HG03571 (cell line): Measurements from ENCODE around the gene KIFC3.
"Not testable (repeated sequence)": the region's sequence is repeated elsewhere in the genome, so short reads cannot be mapped to it uniquely, and the experiment has no call there.

Experiments
- ATAC-seq: cut with Tn5 transposase; IDR thresholded peaks from one replicate; pipeline ENCODE4 v1.9.1; 2021; ENCODE audit not compliant: unreplicated experiment

The KIFC3 gene

DNA sequence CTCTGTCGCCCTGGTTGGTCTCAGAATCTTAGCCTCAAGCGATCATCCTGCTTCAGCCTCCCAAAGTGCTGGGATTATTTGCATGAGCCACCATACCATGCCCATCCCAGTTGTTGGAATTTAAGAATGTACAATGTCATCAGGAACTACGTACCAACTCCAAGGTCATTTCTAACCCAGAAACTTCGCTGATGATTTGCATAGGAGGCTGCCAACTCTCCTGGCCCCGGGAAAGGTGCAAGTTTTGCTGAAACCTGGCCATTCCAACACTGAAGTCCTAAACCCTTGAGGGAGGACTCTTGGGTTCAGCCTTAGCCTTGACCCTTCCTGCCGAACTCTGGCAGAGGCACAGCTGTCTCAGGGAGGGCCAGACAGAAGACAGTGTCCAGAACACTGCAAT is 2.9 kb upstream of the KIFC3 start:
- no peak for ATAC-seq

DNA sequence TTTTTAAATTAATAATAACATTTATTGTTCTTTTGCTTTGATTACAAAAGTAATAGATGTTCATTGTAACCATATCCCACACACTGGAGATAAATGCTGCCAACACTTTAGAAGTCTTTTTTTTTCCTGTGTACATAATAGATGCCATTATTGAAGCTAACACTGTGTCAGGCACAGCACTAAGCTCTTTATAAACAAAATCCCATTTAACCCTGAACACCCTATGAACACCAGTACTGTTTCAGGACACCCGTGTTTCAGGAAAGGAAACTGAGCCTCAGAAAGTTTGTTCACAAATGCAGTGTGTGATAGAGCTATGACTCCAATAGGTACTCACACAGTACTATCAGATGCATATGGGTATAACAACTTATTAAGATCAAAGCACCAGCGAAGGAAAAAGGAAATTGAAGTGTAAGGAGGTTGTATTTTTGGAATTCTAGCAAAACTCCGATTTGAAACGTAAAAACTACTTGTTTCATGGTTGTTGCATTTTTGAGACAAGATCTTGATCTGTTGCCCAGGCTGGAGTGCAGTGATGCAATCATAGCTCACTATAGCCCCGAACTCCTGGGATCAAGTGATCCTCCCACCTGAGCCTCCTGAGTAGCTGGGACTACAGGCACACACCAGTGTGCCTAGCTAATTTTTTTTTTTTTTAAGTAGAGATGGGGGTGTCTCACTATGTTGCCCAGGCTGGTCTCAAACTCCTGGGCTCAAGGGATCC is 2.0 kb upstream of the KIFC3 start:
- no peak for ATAC-seq

DNA sequence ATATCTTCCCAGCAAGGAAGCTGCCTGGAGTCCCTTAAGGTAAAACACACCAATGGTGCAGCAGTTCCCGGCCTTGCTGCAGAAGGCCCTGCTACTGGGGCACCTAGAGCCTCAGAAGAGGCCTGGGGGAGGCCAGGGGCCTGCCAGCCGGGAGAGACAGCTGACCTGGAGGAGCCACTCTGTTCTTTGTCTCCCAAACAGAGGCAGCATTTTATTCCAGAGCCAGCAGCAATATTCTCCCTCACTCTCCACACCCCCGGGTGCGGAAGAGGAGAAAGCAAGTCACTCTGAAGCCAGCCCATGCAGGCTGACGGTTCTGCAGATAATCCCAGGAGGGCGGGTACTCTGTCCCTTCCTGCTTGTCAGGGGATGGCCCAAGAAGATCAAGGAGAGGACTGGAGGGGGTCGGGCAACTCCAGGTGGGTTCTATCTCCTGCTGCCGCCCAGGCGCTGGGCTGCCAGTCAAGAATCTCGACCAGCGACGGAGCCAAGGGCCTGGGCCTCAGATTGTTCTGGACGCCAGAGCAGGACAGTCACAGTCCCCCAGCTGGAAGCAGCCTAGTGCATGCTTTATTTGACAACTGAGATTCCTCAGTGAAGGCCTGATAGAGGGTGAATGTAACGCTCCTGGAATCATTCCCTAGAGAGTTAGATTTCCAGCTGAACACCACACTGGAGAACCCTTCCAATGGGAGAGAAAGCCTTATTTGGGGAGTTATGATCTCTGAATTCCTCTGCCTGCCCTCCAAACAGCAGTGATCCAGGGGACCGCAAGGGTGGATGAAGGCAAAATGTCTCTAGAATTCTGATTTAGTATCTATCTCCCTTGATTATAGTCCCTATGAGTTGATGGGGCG is 1.1 kb upstream of the KIFC3 start:
- ATAC-seq, result no peak

DNA sequence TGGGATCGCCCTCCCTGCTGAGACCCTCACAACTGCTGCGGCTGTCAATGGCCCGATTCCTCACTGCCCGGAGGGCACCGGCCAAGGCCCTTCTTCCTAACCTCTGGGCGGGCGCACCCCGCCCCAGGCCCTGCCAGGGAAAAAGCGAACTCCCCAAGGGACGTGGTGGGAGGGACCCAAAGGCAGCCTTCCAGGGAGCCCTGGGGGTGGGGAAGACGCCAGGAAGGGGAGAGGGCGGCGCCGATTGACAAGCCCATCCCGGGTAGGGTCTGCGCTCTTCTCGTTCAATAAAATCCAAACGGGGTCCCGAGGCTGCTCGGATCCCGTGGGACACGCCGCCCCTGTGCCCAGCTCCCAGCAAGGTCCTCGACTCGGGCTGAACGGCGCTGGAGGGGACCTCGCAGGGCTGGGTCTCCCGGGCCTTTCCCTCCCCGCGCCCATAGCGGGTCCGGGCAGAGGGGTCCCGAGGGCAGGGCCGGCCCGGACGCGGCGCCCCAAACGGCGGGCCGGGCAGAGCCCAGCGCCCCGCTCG is 416 bp downstream of the KIFC3 start:
- ATAC-seq, result no peak

DNA sequence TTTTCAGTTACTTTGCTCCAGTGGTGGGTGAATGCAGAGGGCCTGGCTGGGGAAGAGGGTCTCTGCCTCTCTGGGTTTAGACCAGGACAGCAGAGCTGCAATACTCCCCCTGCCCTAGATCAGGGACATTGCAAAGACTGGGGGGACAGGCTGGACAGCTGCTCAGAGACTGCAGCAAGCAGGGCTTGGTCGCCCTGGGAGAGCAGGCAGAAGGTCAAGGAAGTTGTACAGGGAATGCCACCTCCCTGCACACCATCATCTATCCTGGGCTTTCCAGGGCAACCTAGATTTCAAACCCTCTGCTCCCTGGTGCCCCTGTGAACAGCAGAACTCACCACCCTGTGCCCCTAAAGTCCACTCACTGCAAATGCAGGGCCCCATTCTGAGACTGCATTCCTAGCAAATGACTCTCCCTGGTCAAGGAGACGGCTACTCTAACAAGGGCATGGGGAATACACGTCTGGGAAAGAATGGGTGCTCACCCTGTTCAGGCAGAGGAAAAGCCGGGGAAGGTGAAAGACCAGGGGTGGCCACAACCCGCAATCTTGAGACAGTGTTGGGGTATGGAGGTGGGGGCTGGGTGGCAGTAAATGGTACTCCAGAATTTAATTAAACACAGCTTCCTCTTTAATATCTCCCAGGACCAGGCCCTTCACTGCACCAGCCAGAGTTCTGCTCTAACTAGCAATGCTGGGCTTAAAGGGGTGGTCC is 1.0 kb downstream of the KIFC3 start:
- no peak for ATAC-seq

DNA sequence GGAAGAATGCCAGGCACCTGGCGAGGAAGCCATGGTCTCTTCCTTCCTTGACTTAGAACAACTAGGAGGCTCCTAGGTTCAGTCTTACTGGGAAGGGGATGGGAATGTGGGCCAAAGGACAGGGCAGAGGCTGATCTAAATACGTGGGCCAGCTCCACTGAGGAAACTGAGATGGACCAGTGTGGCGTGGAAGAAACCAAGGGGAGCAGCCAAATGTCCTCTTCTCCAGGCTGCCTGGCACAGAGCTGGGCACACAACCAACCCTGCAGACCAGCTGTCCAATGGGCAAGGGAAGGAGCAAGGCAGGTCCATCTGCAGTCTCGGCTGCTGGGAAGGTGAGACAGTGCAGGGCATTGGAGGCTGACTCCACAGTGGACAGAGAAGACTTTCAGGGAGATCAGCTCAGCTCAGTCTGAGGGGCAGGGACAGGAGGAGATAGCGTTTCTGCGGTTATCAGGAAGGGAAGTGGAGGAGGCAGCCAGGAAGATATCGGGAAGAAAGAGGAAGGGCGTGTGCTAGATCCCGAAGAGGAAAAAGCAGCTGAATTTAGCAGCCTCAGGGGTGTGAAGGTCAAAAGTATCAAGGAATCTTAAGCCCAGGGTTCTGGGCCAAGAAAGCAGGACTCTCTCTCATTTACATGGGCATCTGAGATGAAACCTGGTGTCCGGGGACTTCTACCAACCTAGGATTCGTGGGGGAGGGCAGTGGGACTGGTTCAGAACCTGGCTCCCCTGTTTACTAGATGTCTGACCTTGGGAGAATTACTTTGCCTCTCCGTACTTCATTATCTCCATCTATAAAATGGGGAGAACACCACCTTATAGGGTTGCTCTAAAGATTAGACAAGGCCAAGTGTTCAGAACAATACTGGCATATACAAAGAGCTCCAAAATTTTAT is 1.8 kb downstream of the KIFC3 start:
- no peak for ATAC-seq

DNA sequence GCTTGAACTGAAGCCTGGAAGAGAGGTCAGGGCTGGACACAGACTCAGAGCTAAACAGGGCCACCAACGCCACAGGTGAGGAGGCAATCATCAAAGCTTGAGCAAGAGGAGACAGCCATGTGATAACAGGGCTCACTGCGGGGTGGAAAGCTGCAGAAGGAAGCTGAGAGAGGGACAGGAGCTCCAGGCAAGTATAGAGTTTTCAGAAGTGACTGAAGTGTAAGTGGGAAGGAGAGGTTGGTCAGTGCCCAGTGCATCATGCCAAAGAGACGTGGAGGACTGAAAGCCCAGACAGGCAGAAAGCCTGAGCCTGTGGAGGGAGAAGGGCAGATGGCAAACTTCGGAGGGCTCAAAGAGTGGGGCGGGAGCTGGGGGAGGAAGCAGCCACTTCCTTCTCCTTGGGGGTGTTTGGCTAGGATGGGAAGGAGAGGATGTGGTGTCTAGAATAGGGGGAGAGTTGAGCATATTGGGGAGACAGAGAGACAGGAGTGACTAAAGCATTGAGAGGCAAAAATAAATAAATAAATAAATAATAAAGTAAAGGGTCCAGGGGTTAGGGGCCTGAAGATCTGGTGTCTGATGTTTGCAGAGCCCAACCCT is 2.6 kb downstream of the KIFC3 start:
- ATAC-seq, result no peak

DNA sequence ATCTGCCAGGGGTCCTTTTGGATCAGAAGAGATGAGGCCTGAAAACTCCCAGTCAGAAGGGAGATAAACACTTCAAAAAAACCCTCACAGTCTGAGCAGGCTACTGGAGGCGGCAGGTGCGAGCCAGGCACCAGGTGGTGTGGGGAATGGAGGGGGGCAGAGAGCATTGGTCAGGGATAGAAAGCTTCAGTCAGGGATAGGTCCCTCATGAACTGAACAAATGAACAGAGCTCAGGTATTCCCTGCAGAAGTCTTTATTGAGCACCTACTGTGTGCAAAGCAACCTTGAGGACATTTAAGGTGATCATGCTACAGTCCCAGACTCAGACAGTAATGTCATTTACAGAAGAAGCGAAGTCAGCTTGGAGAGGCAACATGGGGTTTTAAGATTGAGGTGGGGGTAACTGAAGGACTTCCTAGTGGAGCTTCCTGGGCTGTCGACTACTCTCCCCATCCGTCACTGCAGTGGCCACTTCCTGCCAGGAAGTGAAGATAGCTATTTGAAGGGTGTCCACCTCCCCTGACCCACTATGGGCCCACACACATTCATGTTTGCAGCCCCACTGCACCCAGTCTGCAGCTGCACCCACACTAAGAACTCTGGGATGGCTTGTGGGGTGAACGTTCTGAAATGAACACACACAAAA is 3.2 kb downstream of the KIFC3 start:
- no peak for ATAC-seq

DNA sequence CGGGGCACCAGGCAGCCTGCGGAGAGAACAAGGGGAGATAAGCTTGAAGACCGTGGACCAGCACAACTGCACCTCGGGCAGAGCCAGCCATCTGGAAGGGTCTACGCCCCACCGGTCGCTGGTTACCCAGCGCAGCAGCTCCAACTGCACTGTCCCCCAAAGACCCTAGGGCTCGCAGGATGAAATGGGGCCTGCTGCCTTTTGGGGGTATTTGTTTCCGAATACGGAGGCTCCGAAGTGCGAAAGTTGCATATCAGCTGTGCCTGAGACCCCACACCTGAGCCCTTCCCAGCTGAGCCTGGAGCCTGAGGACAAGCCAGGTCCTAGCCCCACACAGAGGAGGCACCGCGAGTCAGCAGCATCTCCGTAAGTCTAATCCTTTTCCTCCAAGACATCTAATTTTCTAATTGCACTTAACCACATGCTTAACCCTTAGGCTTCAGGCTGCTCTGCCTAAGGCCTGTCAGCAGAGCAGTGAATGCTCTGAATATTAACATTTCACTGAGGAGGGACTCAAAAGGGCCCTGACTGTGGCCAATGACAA is 4.0 kb downstream of the KIFC3 start:
- ATAC-seq, result no peak

DNA sequence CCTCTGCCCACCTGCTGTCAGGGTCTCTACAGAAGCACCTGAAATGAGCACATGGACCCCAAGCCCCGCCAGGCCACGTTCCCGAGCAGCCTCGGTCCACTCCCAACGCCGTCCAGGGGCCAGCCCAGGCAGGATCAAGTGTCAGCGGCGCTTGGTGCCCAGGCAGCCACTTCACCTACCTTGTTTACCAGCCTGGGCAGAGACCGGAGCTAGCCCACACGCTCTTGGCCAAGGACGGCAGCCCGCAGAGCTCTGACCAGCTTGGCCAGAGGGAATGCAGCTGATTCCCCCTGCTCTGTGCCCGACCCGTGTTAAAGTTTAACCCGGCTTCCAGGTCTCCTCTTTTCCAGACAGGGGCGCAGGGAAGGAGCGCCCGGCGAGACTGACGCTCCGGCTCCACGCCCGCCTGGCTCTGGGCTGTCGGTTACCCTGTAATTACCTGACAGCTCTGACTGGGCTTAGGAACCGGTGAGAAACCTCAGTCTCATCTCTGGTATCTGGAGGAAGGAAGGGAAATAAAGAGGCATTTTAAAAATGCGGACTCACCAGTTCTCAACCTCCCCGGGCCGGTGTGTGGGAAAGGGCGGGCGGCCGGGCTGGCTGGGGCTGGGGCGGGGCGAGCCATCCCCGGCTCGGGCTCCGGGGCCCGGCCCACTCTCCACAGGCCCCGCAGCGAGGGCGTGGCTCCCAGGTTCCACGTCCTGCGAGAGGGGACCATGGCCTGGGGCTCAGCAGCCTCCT is 4.6 kb downstream of the KIFC3 start:
- ATAC-seq, result no peak

DNA sequence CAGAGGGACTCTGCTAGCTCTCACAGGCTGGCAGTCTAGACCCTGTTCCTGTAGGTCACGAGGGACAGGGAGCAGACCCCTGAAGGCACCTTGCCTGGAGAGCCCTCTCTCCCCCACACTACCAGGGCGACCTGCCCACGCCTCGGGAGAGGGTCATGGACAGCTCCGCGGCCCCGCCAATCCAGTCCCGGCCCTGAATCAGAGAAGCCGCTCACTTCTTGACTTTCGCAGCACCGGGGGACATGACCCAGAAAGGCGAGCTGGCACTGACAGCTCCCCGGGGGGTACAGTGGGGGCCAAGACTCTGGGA is 5.1 kb downstream of the KIFC3 start:
- ATAC-seq, result no peak

DNA sequence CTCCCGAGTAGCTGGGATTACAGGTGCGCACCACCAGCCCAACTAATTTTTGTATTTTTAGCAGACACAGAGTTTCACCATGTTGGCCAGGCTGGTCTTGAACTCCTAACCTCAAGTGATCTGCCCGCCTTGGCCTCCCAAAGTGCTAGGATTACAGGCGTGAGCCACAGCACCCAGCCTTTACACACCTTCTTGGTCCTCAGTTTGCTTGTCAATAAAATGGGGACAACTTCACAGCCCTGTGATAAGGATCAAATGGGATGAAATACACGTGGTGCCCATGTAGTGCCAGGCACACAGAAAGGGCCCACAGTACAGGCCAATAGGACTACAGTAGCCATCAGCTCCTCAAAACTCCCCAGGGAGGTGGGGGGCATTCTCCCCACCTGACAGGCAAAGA is 6.3 kb downstream of the KIFC3 start:
- ATAC-seq, result not testable (repeated sequence)

DNA sequence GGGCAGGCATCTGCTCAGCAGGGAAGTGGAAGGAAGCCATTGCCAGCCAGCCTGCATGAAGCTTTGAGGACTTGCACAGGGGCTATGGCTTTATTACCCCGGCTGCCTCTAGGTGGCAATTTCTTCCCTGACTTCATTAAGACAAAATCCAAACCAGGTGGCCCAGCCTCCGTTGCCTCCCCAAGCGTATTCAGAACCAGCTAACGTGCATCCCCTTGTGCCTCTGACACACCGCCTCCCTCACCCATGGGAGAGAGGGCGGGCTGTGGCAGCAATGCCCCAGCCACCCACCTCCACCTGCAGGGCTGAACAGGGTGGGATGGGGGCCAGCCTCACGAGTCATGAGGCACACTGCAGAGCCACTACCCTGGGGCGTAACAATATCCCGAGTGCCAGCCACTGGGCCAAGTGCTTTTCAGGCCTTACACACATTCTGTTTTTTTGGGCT is 6.8 kb downstream of the KIFC3 start:
- no peak for ATAC-seq

DNA sequence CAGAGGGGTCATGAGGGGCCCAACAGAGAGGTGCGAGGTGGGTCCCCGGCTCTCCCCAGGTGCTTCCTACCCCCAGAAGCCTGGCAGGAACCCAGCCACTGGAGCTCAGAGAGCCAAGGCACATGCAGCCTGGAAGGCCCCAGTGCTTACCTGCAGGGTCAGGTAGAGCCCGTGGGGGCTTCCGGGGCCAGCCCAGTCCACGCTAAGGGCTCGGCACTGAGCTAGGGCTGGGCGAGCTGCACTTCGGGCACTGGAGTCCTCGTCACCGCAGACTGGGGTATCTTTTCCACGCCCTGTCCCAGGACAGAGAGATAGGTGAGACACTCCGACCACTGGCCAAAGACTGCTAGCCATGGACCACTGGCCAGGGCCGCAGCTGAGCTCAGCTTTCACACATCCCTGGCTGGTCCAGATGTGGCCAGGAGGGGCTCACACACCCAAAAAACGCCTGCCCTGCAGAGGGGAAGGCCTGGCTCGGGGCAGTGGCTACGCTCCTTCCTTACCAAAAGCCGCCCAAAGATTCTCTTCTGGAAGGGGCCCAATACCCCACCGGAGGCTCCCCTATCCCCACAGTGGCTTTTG is 7.4 kb downstream of the KIFC3 start:
- no peak for ATAC-seq

DNA sequence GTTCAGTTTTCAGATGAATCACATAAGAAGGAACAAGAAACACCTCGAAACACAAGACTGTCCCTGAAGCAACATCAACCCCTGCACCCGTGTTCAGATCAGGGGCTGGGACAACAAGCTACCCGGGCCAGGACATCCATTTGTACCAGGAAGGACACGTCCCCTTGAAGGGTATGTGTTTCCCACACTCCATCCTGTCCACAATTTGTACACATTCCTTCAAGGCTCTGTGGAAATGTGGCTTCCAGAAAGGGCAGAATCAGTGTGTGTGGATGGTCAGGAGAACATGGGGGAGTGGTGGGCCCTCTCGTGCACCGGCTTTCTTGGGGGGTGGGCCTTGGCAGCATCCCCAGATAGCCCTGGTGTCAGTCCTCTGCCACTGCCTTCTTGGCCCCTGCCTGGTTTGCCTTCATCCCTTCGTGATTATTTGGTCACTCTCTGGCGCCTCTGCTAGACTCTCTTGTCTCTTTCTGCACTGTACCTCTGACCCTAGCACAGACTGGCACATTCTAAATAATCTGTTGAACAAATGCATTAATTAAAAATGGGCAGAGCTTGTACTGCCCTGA is 10.3 kb downstream of the KIFC3 start:
- no peak for ATAC-seq

DNA sequence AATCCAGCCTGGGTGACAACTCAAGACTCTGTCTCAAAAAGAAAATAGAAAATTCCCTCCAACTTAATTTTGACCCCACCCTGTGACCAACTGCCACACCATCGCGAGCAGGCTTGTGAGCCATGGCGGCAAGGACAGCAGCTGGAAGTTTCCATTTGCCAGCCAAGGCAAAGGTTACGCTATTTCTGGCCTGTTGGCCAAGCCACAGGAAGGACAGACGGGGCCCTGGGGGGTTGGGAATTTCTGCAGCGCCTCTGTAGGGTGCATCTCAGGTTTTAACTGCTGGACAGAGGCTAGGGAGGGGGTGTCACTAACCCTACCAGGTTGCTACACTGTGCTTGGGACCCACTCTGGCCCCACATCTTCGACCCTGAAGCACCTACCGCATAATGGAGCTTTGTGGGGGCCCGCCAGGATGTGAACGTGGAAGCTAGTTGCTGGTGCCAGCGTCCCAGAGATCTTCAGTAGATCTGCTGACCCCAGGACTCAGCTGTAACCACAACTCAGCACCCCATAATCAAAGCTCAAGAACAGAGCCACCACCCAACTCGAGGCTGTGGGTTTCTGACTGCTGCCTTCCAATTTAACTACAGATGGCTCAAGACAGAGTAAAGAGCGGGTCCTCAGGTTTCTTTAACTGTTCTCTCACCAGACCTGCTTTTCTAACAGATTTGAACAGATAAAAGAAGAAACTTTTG is 10.9 kb downstream of the KIFC3 start:
- ATAC-seq, result no peak

DNA sequence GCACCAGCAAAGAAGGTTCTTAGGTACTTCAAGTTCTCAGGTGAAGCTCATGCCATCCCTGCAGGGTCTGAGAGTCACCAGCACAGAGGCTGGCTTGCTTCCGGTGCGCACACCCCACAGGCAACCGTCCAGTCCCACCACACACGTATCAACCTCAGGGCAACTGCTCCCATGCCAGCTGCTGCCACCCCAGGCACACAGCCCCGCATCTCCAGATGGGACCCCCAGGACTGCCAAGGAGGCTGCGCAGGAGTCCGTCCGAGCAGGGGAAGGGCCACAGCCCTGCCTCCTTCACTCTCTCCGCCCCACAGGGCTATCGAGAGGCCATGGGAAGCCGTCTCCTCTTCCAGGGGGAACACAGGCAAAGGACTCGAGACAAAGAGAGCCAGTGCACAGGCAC is 13.3 kb downstream of the KIFC3 start:
- no peak for ATAC-seq
